Superior temporal gyrus (tissue), 1 donor: ENCODE measurements around the gene FALEC.
A peak's percentile ranks its signal among the peaks of the same experiment; 100 is the strongest.

Source experiments
- DNase-seq: peaks from one replicate; pipeline ENCODE4 v3.0.0-alpha.2; 2016; ENCODE audit errors: extremely low spot score

The FALEC gene

GRCh38 chr1:150515328-150516049 lies at the start of gene FALEC:
TSS of gene FALEC (plus strand) at chr1:150515752.
- peak; percentile 96 for DNase-seq

- no peak for DNase-seq
These were observed 48.6 kb upstream of the FALEC start for GRCh38 chr1:150466964-150467363.

- no peak for DNase-seq
These were observed 46.3 kb upstream of the FALEC start for GRCh38 chr1:150469291-150469690.

GRCh38 chr1:150472601-150473200 lies 42.9 kb upstream of the FALEC start:
- DNase-seq: no peak

GRCh38 chr1:150473659-150474058 lies 41.9 kb upstream of the FALEC start:
- DNase-seq: no peak

GRCh38 chr1:150474869-150475268 lies 40.7 kb upstream of the FALEC start:
- no peak for DNase-seq

GRCh38 chr1:150476754-150477153 lies 38.8 kb upstream of the FALEC start:
- no peak for DNase-seq

- no peak for DNase-seq
These were observed 38.2 kb upstream of the FALEC start for GRCh38 chr1:150477320-150477719.

GRCh38 chr1:150477733-150478132 lies 37.8 kb upstream of the FALEC start:
- no peak for DNase-seq

GRCh38 chr1:150479370-150479769 lies 36.2 kb upstream of the FALEC start:
- DNase-seq: no peak

- DNase-seq: no peak
These were observed 35.6 kb upstream of the FALEC start for GRCh38 chr1:150479927-150480352.

- no peak for DNase-seq
These were observed 31.1 kb upstream of the FALEC start for GRCh38 chr1:150484431-150484830.

GRCh38 chr1:150484861-150485260 lies 30.7 kb upstream of the FALEC start:
- DNase-seq: no peak

- peak; percentile 99 for DNase-seq
These were observed 28.4 kb upstream of the FALEC start, which contains the start of gene TARS2 for GRCh38 chr1:150486966-150487762. TSS of gene TARS2 (plus strand) at chr1:150487419. CDS start at chr1:150487451, 32 bp downstream.

- no peak for DNase-seq
These were observed 27.8 kb upstream of the FALEC start for GRCh38 chr1:150487763-150488115.

GRCh38 chr1:150493175-150493574 lies 22.4 kb upstream of the FALEC start:
- no peak for DNase-seq

GRCh38 chr1:150498342-150498741 lies 17.2 kb upstream of the FALEC start:
- DNase-seq: no peak

- no peak for DNase-seq
These were observed 10.1 kb upstream of the FALEC start for GRCh38 chr1:150505431-150505830.

GRCh38 chr1:150507912-150508864 lies 7.4 kb upstream of the FALEC start, which contains the start of gene ECM1:
TSS of gene ECM1 (plus strand) at chr1:150508109. CDS start at chr1:150508210, 101 bp downstream.
- DNase-seq: peak; percentile 29

GRCh38 chr1:150508982-150509381 lies 6.6 kb upstream of the FALEC start:
- DNase-seq: no peak

- no peak for DNase-seq
These were observed 4.0 kb upstream of the FALEC start for GRCh38 chr1:150511551-150511950.
